Measurements from ENCODE around the gene SSR4. TPM values are rescaled to one million over a fixed set of nuclear protein-coding genes. Genes with fewer than 3 reads are reported as not detected.
A peak's percentile ranks its signal among the peaks of the same experiment; 100 is the strongest.

SSR4 gene
- total RNA-seq, 1 donor from 2014 or later = 277 TPM

DNA sequence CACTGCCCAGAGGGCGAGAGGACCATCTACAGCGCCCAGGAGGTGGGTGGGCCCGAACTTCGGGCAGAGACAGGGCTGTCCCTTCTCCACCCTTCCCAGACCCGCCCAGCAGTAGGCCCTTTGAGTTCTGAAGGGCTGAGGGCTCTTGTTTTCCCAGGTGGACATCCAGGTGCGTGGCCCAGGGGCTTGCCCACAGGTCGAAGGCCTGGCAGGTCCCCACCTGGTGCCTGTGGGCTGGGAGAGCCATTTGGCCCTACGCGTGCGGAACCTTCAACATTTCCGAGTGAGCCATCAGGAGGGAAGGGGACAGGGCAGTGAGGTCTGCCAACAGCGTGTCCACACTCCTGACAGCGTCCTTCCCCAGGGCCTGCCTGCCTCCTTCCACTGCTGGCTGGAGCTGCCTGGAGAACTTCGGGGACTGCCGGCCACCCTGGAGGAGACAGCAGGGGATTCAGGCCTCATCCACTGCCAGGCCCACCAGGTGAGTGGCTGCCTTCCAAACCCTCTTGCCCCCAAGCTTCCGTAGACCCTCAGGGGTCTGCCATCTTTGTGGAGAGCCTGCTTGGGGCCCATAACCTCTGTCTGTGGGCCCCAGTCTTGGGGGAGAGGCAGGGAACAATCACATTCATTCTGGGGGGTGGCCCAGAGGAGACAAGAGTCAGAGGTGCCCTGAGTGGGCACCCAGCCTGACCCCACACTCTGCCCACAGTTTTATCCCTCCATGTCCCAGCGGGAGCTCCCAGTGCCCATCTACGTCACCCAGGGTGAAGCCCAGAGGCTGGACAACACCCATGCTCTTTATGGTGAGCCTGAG is 23.7 kb upstream of the SSR4 start:
- Mint-ChIP-seq H3K27ac (ENCODE audit: unreplicated experiment) (no peak overlapping the region), H3K4me1 (ENCODE audit: low read depth, unreplicated experiment) (no peaks in the 10 kb centered on the region), H3K9me3 (ENCODE audit: unreplicated experiment) (no peaks in the 10 kb centered on the region), H3K27me3 (ENCODE audit: unreplicated experiment) (no peaks in the 10 kb centered on the region), H3K4me3 (ENCODE audit: unreplicated experiment) (no peak overlapping the region), H3K36me3 (ENCODE audit: unreplicated experiment) (no peaks in the 10 kb centered on the region)
- TF ChIP-seq, protein P1, sequence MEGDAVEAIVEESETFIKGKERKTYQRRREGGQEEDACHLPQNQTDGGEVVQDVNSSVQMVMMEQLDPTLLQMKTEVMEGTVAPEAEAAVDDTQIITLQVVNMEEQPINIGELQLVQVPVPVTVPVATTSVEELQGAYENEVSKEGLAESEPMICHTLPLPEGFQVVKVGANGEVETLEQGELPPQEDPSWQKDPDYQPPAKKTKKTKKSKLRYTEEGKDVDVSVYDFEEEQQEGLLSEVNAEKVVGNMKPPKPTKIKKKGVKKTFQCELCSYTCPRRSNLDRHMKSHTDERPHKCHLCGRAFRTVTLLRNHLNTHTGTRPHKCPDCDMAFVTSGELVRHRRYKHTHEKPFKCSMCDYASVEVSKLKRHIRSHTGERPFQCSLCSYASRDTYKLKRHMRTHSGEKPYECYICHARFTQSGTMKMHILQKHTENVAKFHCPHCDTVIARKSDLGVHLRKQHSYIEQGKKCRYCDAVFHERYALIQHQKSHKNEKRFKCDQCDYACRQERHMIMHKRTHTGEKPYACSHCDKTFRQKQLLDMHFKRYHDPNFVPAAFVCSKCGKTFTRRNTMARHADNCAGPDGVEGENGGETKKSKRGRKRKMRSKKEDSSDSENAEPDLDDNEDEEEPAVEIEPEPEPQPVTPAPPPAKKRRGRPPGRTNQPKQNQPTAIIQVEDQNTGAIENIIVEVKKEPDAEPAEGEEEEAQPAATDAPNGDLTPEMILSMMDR (IDR thresholded peaks at IDR 0.05; ENCODE audit: partially characterized antibody, unreplicated experiment) = no peak
- DNase-seq = peak; percentile 4

DNA sequence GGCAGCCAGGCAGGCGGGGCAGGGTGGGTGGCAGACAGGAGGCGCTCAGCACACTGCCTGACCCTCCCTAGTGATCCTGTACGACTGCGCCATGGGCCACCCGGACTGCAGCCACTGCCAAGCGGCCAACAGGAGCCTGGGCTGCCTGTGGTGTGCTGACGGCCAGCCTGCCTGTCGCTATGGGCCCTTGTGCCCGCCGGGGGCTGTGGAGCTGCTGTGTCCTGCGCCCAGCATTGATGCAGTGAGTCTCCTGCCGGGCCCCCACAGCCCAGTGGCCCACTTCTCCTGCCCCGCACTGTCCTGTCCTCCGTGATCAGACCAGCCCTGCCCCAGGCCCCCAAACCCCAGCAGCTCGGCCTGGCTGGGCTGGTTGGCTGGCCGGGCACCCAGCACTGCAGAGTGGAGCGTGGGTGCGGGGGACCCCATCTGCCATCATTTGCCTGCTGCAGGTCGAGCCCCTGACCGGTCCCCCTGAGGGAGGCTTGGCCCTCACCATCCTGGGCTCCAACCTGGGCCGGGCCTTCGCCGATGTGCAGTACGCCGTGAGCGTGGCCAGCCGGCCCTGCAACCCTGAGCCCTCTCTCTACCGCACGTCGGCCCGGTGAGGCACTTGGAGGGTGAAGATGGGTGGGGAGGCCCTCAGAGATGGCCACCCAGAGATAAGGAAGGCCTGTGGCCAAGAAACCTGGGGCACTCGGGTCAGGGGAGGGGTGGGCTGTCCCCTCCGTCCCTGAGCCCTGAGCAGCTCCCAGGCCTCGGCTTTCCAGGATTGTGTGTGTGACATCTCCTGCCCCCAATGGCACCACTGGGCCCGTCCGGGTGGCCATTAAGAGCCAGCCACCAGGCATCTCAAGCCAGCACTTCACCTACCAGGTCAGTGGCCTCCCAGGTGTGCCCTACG is 22.8 kb upstream of the SSR4 start:
- no peaks in the 10 kb centered on the region for H3K36me3 Mint-ChIP-seq (ENCODE audit: unreplicated experiment)
- H3K27me3 Mint-ChIP-seq (ENCODE audit: unreplicated experiment) = no peaks in the 10 kb centered on the region
- H3K9me3 Mint-ChIP-seq (ENCODE audit: unreplicated experiment) = no peaks in the 10 kb centered on the region
- H3K4me3 Mint-ChIP-seq (ENCODE audit: unreplicated experiment) = no peak overlapping the region
- TF ChIP-seq, protein P1 (IDR thresholded peaks at IDR 0.05; ENCODE audit: partially characterized antibody, unreplicated experiment) = no peak
- no peaks in the 10 kb centered on the region for H3K4me1 Mint-ChIP-seq (ENCODE audit: low read depth, unreplicated experiment)
- DNase-seq = peak; percentile 11
- H3K27ac Mint-ChIP-seq (ENCODE audit: unreplicated experiment) = no peak overlapping the region

DNA sequence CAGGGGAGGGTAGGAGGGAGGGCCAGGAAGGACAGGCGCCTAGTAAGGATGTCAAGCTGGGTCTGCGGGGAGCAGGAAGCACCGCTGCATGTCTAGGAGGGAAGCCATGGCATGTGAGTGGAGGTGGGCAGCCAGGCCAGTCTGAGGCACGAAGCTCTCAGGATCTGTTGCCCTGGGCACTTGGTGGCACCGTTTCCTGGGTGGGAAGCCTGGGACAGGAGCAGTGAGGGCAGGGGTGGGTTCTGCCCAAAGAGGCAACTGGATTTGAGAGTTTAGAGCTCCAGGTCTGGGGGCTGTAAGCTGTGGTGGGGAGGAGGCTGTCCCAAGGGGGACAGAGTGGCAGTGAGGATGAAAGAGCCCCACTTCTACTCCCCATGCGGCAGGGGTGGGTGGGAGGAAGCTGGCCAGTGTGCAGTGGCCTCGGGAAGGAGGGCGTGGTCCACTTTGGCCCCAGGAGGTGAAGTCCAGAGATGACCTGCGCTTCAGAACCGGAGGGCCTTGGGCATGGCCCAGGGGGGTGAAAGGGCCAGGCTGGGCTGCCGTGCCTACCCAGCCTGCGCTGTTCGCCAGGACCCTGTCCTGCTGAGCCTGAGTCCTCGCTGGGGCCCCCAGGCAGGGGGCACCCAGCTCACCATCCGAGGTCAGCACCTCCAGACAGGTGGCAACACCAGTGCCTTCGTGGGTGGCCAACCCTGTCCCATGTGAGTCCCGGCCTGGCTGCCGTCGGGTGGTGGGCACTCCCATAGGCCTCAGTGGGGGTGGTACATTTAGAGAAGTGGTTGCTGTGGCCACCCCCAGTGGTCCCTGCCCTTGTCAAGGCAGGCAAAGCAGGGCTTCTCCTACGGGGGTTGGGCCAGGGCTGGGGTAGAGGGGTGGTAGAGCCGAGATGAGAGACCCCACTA is 21.9 kb upstream of the SSR4 start:
- H3K4me3 Mint-ChIP-seq (ENCODE audit: unreplicated experiment) = no peak overlapping the region
- H3K4me1 Mint-ChIP-seq (ENCODE audit: low read depth, unreplicated experiment) = no peaks in the 10 kb centered on the region
- H3K27ac Mint-ChIP-seq (ENCODE audit: unreplicated experiment) = no peak overlapping the region
- DNase-seq = no peak
- no peaks in the 10 kb centered on the region for H3K36me3 Mint-ChIP-seq (ENCODE audit: unreplicated experiment)
- H3K27me3 Mint-ChIP-seq (ENCODE audit: unreplicated experiment) = no peaks in the 10 kb centered on the region
- no peaks in the 10 kb centered on the region for H3K9me3 Mint-ChIP-seq (ENCODE audit: unreplicated experiment)
- TF ChIP-seq, protein P1 (IDR thresholded peaks at IDR 0.05; ENCODE audit: partially characterized antibody, unreplicated experiment) = no peak

DNA sequence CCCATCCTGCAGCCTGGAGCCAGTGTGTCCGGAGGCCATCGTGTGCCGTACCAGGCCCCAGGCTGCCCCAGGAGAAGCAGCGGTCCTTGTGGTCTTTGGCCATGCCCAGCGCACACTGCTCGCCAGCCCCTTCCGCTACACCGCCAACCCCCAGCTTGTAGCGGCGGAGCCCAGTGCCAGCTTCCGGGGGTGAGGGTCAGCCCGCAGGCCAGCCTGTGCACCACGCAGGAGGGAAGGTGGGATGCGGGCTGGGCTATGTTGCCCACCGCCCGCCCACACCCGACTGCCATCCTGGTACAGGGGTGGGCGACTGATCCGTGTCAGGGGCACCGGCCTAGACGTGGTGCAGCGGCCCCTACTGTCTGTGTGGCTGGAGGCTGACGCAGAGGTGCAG is 21.3 kb upstream of the SSR4 start:
- TF ChIP-seq, protein P1 (IDR thresholded peaks at IDR 0.05; ENCODE audit: partially characterized antibody, unreplicated experiment) = no peak
- peak; percentile 5 for DNase-seq
- H3K36me3 Mint-ChIP-seq (ENCODE audit: unreplicated experiment) = no peaks in the 10 kb centered on the region
- H3K27me3 Mint-ChIP-seq (ENCODE audit: unreplicated experiment) = no peaks in the 10 kb centered on the region
- H3K4me3 Mint-ChIP-seq (ENCODE audit: unreplicated experiment) = no peak overlapping the region
- no peaks in the 10 kb centered on the region for H3K9me3 Mint-ChIP-seq (ENCODE audit: unreplicated experiment)
- no peak overlapping the region for H3K27ac Mint-ChIP-seq (ENCODE audit: unreplicated experiment)
- no peaks in the 10 kb centered on the region for H3K4me1 Mint-ChIP-seq (ENCODE audit: low read depth, unreplicated experiment)

Measured in glutamatergic neuron (in vitro differentiated cells).